ENCODE measurements around the gene SBK3. TPM values are rescaled to one million over a fixed set of nuclear protein-coding genes. Genes with fewer than 3 reads are reported as not detected.
"Not testable (repeated sequence)": the region's sequence is repeated elsewhere in the genome, so short reads cannot be mapped to it uniquely, and the experiment has no call there.

The SBK3 gene
- polyA plus RNA-seq, 1 donor (not counting 4 experiments of a cell fraction or from before 2014, with no cell fraction given), result not detected

DNA sequence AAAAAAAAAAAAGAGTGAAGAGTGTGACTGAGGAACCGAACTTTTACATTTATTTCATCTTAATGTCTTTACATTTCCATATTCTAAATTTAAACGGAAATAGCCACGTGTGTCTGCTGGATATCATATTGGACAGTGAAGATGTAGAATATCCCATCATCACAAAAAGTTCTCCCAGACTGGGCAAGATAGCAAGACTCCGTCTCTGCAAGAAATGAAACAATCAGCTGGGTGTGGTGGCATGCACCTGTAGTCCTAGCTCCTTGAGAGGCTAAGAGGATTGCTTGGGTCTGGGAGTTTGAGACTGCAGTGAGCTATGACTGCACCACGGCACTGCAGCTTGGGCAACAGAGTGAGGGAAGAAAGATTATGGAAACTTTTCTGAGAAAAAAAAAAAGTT is 31.4 kb upstream of the SBK3 start:
- TF ChIP-seq, protein P1, sequence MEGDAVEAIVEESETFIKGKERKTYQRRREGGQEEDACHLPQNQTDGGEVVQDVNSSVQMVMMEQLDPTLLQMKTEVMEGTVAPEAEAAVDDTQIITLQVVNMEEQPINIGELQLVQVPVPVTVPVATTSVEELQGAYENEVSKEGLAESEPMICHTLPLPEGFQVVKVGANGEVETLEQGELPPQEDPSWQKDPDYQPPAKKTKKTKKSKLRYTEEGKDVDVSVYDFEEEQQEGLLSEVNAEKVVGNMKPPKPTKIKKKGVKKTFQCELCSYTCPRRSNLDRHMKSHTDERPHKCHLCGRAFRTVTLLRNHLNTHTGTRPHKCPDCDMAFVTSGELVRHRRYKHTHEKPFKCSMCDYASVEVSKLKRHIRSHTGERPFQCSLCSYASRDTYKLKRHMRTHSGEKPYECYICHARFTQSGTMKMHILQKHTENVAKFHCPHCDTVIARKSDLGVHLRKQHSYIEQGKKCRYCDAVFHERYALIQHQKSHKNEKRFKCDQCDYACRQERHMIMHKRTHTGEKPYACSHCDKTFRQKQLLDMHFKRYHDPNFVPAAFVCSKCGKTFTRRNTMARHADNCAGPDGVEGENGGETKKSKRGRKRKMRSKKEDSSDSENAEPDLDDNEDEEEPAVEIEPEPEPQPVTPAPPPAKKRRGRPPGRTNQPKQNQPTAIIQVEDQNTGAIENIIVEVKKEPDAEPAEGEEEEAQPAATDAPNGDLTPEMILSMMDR (optimal IDR thresholded peaks at IDR 0.05 in 1 of 3, IDR thresholded peaks at IDR 0.05 in 1 of 3, conservative IDR thresholded peaks at IDR 0.05 in 1 of 3; ENCODE audit: extremely low read depth in 1 of 3, insufficient read depth in 2 of 3, low read length in 3 of 3), result no peak
- TF ChIP-seq EZH2 (IDR thresholded peaks at IDR 0.05; ENCODE audit: low read length), result no peak
- H3K9me1 ChIP-seq (ENCODE audit: control insufficient read depth, extremely low read depth, insufficient read depth, low read length), result no peaks in the 10 kb centered on the region
- H3K9ac ChIP-seq (ENCODE audit: control insufficient read depth, extremely low read depth, insufficient read depth, low read length), result no peak overlapping the region
- peaks cover 0 to 2% of the 10 kb centered on the region in 2 experiments for H3K36me3 ChIP-seq (ENCODE audit: control insufficient read depth in 2 of 2, extremely low read depth in 1 of 2, insufficient read depth in 2 of 2, low read length in 2 of 2)
- no peak overlapping the region for H3K4me2 ChIP-seq (ENCODE audit: control insufficient read depth, extremely low read depth, insufficient read depth, low read depth, low read length)
- DNase-seq (ENCODE audit: low read depth, low spot score) (no peak), FAIRE-seq (no peak)
- H3K9me3 ChIP-seq (ENCODE audit: control insufficient read depth, low read depth, low read length), result no peaks in the 10 kb centered on the region
- H2AFZ ChIP-seq (ENCODE audit: control insufficient read depth, low read length), result no peak overlapping the region
- H3K27ac ChIP-seq (ENCODE audit: control insufficient read depth, insufficient read depth, low read length), result no peak overlapping the region
- peaks cover 12% of the 10 kb centered on the region for H3K4me1 ChIP-seq (ENCODE audit: control insufficient read depth, extremely low read depth, insufficient read depth, low read length)
- H3K27me3 ChIP-seq (ENCODE audit: control insufficient read depth, extremely low read depth, insufficient read depth, low read length), result no peaks in the 10 kb centered on the region
- dilution Hi-C loops (cut with MboI; ENCODE audit: extremely low pct_ligation_motif_present, low sequenced_read_pairs), result no loop called here
- H3K4me3 ChIP-seq (ENCODE audit: control insufficient read depth in 2 of 3, extremely low read depth in 1 of 3, insufficient read depth in 2 of 3, low read depth in 1 of 3, low read length in 3 of 3), result no peak overlapping the region
- H4K20me1 ChIP-seq (ENCODE audit: control insufficient read depth, extremely low read depth, insufficient read depth, low read length), result no peaks in the 10 kb centered on the region
- peaks cover 13% of the 10 kb centered on the region for H3K79me2 ChIP-seq (ENCODE audit: control insufficient read depth, insufficient read depth, low read length)

DNA sequence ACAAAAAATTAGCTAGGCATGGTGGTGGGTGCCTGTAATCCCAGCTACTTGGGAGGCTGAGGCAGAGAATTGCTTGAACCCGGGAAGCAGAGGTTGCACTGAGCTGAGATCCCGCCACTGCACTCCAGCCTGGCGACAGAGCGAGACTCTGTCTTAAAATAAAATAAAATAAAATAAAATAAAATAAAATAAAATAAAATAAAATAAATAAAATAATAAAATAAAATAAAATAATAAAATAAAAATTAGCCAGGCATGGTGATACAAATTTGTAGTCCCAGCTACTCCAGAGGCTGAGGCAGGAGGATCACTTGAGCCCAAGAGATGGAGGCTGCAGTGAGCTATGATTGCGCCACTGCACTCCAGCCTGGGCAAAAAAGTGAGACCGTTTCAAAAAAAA is 28.6 kb upstream of the SBK3 start:
- dilution Hi-C loops (cut with MboI; ENCODE audit: extremely low pct_ligation_motif_present, low sequenced_read_pairs); FAIRE-seq; DNase-seq (ENCODE audit: low read depth, low spot score); H3K9me3 ChIP-seq (ENCODE audit: control insufficient read depth, low read depth, low read length); H4K20me1 ChIP-seq (ENCODE audit: control insufficient read depth, extremely low read depth, insufficient read depth, low read length); H3K79me2 ChIP-seq (ENCODE audit: control insufficient read depth, insufficient read depth, low read length); H3K4me1 ChIP-seq (ENCODE audit: control insufficient read depth, extremely low read depth, insufficient read depth, low read length); H3K27me3 ChIP-seq (ENCODE audit: control insufficient read depth, extremely low read depth, insufficient read depth, low read length); H3K9ac ChIP-seq (ENCODE audit: control insufficient read depth, extremely low read depth, insufficient read depth, low read length); H2AFZ ChIP-seq (ENCODE audit: control insufficient read depth, low read length); H3K27ac ChIP-seq (ENCODE audit: control insufficient read depth, insufficient read depth, low read length); H3K4me2 ChIP-seq (ENCODE audit: control insufficient read depth, extremely low read depth, insufficient read depth, low read depth, low read length); H3K9me1 ChIP-seq (ENCODE audit: control insufficient read depth, extremely low read depth, insufficient read depth, low read length); H3K36me3 ChIP-seq (ENCODE audit: control insufficient read depth in 2 of 2, extremely low read depth in 1 of 2, insufficient read depth in 2 of 2, low read length in 2 of 2); H3K4me3 ChIP-seq (ENCODE audit: control insufficient read depth in 2 of 3, extremely low read depth in 1 of 3, insufficient read depth in 2 of 3, low read depth in 1 of 3, low read length in 3 of 3): not testable (repeated sequence)

DNA sequence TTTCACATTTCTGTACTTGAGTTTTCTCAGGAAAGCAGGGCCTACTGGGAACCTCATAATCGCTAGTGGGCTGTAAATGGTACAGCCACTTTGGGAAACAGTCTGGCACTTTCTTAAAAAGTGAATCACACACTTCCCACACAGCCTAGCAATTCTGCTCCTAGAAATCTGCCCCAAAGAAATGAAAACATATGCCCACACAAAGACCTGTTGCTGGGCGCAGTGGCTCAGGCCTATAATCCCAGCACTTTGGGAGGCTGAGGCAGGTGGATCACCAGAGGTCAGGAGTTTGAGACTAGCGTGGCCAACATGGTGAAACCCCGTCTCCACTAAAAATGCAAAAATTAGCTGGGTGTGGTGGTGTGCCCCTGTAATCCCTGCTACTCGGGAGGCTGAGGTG is 24.1 kb upstream of the SBK3 start:
- DNase-seq (ENCODE audit: low read depth, low spot score); H3K9me1 ChIP-seq (ENCODE audit: control insufficient read depth, extremely low read depth, insufficient read depth, low read length); H3K9ac ChIP-seq (ENCODE audit: control insufficient read depth, extremely low read depth, insufficient read depth, low read length); dilution Hi-C loops (cut with MboI; ENCODE audit: extremely low pct_ligation_motif_present, low sequenced_read_pairs); H2AFZ ChIP-seq (ENCODE audit: control insufficient read depth, low read length); H3K4me2 ChIP-seq (ENCODE audit: control insufficient read depth, extremely low read depth, insufficient read depth, low read depth, low read length); H3K27me3 ChIP-seq (ENCODE audit: control insufficient read depth, extremely low read depth, insufficient read depth, low read length); H3K27ac ChIP-seq (ENCODE audit: control insufficient read depth, insufficient read depth, low read length); H4K20me1 ChIP-seq (ENCODE audit: control insufficient read depth, extremely low read depth, insufficient read depth, low read length); H3K79me2 ChIP-seq (ENCODE audit: control insufficient read depth, insufficient read depth, low read length); H3K9me3 ChIP-seq (ENCODE audit: control insufficient read depth, low read depth, low read length); H3K4me1 ChIP-seq (ENCODE audit: control insufficient read depth, extremely low read depth, insufficient read depth, low read length); H3K4me3 ChIP-seq (ENCODE audit: control insufficient read depth in 2 of 3, extremely low read depth in 1 of 3, insufficient read depth in 2 of 3, low read depth in 1 of 3, low read length in 3 of 3); FAIRE-seq; H3K36me3 ChIP-seq (ENCODE audit: control insufficient read depth in 2 of 2, extremely low read depth in 1 of 2, insufficient read depth in 2 of 2, low read length in 2 of 2): not testable (repeated sequence)

All from keratinocyte (primary cell).